OCI-M2 (cell line): ENCODE data around the gene ABCC6.
"Not testable (repeated sequence)": the region's sequence is repeated elsewhere in the genome, so short reads cannot be mapped to it uniquely, and the experiment has no call there.

Experiments used
- DNase-seq: peaks from one replicate; lab custom pipeline; 2025; ENCODE audit not compliant: unreplicated experiment; lab: John Stamatoyannopoulos, UW

The ABCC6 gene

DNA sequence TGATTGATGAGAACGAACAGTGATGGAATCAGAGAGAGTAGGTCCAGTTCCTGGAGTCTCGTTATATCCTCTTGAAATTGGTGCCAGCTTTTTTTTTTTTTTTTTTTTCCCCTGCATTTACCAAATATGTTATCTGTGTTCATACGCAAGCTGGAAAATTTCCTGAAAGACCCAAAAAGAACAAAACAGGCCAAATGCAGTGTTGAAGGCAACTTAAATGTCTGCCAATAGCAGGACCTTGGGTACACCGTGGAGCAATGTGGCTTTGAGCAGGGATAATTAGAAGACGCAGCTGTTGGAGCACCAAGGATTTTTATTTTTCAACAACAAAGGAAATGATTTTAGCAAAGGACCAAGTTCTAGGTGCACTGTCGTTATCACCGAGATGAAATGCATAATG is 105.0 kb downstream of the ABCC6 start:
- no peak for DNase-seq

GRCh38 chr16:16116841-16117240 is 106.5 kb downstream of the ABCC6 start:
- DNase-seq: no peak

DNA sequence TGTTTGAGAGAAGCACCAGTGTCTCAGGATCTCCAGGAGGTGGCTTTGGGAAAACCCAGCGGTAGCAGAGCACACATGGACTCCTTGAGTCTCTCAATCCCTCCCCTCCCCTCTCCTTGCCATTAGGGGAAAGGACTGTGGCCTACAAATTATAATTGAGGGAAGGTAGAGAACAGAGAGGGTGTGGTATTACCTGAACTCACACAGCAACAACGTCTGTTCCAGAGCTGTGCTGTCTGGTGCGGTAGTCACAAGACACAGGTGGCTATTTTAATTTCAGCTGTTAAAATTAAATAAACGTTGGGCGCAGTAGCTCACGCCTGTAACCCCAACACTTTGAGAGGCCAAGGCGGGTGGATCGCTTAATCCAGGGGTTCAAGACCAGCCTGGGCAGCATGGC is 110.2 kb downstream of the ABCC6 start:
- no peak for DNase-seq

GRCh38 chr16:16112450-16113053 is 110.7 kb downstream of the ABCC6 start:
- DNase-seq: no peak

GRCh38 chr16:16111639-16112038 is 111.7 kb downstream of the ABCC6 start:
- DNase-seq: no peak

GRCh38 chr16:16110111-16110490 is 113.2 kb downstream of the ABCC6 start:
- no peak for DNase-seq

- no peak for DNase-seq
Observed at GRCh38 chr16:16109453-16110110, 113.7 kb downstream of the ABCC6 start.

- DNase-seq: no peak
Observed at GRCh38 chr16:16108759-16109158, 114.5 kb downstream of the ABCC6 start.

GRCh38 chr16:16107839-16108238 is 115.5 kb downstream of the ABCC6 start:
- no peak for DNase-seq

DNA sequence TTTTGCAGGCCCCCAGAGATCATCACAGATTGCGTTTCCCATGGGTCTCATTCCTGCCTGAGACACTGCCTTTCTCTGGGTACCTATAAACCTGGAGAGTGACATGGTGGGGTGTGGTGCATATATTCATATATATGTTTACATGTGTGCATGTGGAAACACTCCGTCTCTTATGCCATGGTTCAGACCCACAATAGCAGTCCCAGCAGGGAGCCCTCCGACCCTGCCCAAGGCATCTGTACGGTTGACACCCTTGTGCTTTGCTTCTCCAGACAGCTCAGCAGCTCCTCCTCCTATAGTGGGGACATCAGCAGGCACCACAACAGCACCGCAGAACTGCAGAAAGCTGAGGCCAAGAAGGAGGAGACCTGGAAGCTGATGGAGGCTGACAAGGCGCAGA is 116.8 kb downstream of the ABCC6 start:
- DNase-seq: no peak

DNA sequence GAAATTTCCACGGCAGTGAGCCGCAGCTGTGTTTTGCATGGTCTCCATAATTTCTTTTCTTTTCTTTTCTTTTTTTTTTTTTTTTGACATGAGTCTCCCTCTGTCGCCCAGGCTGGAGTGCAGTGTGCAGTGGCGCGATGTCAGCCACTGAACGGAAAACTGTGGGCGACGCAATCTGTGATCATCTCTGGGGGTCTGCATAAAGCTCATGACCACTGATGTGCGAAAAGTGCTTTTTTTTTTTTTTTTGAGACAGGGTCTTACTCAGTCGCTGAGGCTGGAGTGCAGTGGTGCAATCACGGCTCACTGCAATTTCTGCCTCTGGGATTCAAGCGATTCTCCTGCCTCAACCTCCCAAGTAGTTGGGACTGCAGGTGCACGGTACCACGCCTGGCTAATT is 117.6 kb downstream of the ABCC6 start:
- no peak for DNase-seq

- DNase-seq: not testable (repeated sequence)
Observed at GRCh38 chr16:16104804-16105141, 118.5 kb downstream of the ABCC6 start.

DNA sequence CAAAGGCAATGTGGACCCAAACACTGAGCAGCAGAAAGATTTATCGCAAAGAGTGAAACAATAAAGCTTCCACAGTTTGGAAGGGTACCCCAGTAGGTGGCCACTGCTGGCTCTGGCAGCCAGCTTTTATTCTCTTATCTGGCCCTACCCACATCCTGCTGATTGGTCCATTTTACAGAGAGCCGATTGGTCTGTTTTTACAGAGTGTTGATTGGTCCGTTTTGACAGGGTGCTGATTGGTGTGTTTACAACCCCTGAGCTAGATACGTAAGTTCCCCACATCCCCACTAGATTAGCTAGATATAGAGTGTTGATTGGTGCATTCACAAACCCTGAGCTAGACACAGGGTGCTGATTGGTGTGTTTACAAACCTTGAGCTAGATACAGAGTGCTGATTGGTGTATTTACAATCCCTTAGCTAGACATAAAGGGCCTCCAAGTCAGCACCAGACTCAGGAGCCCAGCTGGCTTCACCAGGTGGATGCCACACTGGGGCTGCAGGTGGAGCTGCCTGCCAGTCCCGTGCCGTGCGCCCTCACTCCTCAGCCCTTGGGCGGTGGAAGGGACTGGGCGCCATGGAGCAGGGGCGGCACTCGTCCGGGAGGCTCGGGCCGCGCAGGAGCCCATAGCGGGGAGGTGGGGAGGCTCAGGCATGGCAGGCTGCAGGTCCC is 119.0 kb downstream of the ABCC6 start:
- DNase-seq: not testable (repeated sequence)

DNA sequence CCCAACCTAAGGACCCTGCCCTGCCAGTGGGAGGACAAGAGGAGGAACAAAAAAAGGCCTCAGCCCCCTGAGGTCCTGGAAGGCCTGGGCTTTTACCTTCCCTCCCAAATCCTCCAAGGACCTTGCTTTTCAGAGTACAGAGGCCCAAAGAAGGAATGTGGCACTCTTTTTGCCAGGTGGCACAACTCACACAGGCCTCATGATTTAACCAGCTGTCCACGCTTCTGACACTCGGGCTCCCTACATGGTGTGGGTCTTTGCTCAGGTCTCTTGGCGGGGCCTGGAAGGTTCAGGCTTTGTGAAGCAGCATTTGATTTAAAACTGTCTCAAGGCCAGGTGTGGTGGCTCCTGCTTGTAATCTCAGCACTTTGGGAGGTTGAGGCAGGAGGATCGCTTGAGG is 120.6 kb downstream of the ABCC6 start:
- no peak for DNase-seq

DNA sequence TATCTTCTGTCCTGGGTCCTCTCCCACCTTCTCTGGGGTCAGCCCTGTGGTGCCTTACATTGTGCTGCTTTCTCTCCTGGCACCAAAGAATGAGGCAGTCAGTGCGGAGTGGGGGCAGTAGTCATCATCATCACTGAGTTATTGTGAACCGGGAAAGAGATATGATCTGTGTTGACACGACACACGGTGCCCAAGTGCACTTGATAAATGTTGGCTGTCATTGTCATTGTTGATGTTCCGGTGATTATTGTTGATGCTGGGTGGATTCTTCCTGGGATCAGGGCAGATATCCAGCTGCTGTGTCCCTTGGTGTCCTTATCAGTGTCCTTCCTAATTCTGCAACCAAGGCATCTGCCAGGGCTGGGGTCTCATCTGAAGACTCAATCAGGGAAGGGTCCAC is 121.7 kb downstream of the ABCC6 start:
- DNase-seq: no peak

DNA sequence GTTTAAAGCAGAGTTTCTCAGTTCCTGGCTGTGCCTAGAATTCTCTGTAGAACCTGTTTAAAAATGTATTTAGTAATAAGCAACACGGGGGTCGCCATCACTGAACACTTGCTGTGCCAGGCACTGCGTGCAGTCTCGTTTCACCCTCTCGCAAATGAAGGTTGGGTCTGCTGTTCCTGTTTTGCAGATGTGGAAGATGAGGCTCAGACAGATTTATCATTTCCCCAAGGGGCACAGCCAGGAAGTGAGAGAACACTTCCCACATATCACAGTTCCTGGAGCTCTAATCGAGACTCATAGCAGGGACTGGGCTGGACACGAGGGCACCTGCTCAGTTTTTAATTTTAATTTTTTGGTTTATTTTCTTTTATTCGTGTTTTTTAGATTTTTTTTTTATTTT is 122.7 kb downstream of the ABCC6 start:
- DNase-seq: no peak

DNA sequence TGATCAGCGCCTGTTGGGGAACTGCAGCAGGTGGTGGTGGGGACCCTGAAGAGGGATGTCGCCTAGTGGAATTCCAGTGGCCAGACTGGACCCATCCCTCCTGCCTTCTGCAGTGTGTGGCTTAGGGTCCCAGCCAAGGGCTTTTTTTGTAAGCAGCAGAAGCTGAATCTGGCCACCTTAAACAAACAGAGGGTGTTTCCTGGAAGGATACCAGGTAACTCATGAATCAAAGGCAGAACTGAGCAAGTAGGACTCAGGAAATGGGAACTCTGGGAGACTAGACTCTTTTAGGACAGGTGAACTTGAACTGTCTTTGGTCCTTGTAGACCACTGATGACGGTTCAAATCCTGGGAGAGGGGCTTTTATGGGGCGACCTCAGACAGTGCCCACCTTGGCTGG is 124.0 kb downstream of the ABCC6 start:
- DNase-seq: no peak
